Breast epithelium (tissue), 4 donors: ENCODE results near the gene SLC2A13. TPM values are rescaled to one million over a fixed set of nuclear protein-coding genes. Genes with fewer than 3 reads are reported as not detected.

Experiments used
- DNase-seq, 2 donors: peaks; one replicate each; pipeline ENCODE4 v3.0.0-alpha.2; 2019; ENCODE audit warnings: low spot score in 2 of 2
- H3K27ac ChIP-seq, 2 donors: fragments of 200-600 bp; sonication (generic) in 1 of 2; one replicate each; pipeline ENCODE4 v1.5.1; 2016 to 2019; ENCODE audit warnings: mild to moderate bottlenecking in 1 of 2
- H3K27me3 ChIP-seq, 2 donors: fragments of 200-600 bp; sonication (generic) in 1 of 2; one replicate each; pipeline versions ENCODE4 v1.5.1 to v1.6.0; 2017 to 2019; ENCODE audit warnings: control low read depth in 1 of 2, mild to moderate bottlenecking in 1 of 2
- H3K36me3 ChIP-seq: fragments of 200-600 bp; one replicate; pipeline ENCODE4 v1.5.1; 2019
- H3K4me1 ChIP-seq, 2 donors: fragments of 200-600 bp; sonication (generic); one replicate each; pipeline ENCODE4 v1.5.1; 2016 to 2019; ENCODE audit warnings: control low read depth in 1 of 2
- H3K4me3 ChIP-seq, 3 donors: fragments of 200-600 bp; sonication (generic); 1 replicate in 2 of 3; 2 replicates in 1 of 3; pipeline ENCODE4 v1.5.1; 2016 to 2019; ENCODE audit warnings: mild to moderate bottlenecking in 3 of 3, moderate library complexity in 2 of 3
- H3K9me3 ChIP-seq, 2 donors: fragments of 200-600 bp; sonication (generic) in 1 of 2; one replicate each; pipeline ENCODE4 v1.5.1; 2016 to 2019; ENCODE audit warnings: control low read depth in 1 of 2
- POLR2A ChIP-seq: fragments of 450-650 bp; IDR thresholded peaks from one replicate; pipeline ENCODE4 v1.6.1; 2016; ENCODE audit warnings: antibody characterized with exemption, mild to moderate bottlenecking, moderate library complexity
- POLR2AphosphoS5 ChIP-seq, 3 donors: sonication (generic); formaldehyde crosslinking; IDR thresholded peaks; one replicate each; pipeline ENCODE4 v1.6.1; 2017; ENCODE audit warnings: antibody characterized with exemption in 3 of 3
- intact Hi-C: fragments of 100-400 bp; cut with DNase I; formaldehyde crosslinking; loops from one replicate; pipeline ENCODE4 v1.15.1; 2023; ENCODE audit warnings: low total_unique reads
- total RNA-seq, 3 donors: library from RNA; depleted of rRNA; stranded (reverse); fragments of >200 nt; gene quantifications; one replicate each; pipeline ENCODE4 v1.1.0, GENCODE V29; 2016
- TF ChIP-seq, protein P1 (sequence below), 3 donors: fragments of 450-650 bp; IDR thresholded peaks; one replicate each; pipeline ENCODE4 v1.5.1; 2016 to 2017; ENCODE audit warnings: antibody characterized with exemption in 3 of 3, mild to moderate bottlenecking in 3 of 3, moderate library complexity in 3 of 3

Gene SLC2A13
- total RNA-seq, 3 donors from 2014 or later, result 17.1 to 32.2 (median 22.0) TPM

DNA sequence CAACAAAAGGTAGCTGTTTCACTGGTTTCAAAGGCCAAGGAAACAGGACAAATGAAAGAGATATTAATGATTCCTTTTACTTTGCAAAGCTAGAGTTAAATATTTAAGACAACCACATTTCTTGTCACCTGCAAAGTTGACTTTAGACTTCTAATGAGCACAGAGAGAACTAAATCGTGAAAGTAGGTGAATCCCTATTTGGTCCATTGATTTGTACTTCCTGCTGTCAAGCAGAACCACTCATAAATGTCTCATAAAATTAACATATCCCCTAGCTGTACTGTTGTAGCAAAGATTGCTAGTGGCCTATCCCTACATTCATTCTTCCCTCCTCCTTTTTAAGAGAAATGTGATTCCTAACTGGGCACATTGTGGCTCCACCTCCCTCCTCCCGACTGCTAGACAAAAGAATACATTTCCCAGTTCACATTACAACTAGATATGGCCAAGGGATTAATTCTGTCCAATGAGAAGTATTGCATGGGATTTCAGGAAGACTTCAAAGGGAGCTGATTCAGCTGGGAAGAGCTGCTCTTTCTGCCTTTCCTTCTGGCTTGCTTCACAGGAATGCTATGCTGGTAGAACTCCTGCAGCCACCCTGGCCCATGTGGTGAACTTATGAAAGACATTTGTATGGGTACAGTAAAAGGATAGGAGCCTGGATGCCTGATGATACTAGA is 258.8 kb downstream of the SLC2A13 start:
- intact Hi-C loops, result no loop called here
- H3K36me3 ChIP-seq, result no peaks in the 10 kb centered on the region
- TF ChIP-seq, protein P1, sequence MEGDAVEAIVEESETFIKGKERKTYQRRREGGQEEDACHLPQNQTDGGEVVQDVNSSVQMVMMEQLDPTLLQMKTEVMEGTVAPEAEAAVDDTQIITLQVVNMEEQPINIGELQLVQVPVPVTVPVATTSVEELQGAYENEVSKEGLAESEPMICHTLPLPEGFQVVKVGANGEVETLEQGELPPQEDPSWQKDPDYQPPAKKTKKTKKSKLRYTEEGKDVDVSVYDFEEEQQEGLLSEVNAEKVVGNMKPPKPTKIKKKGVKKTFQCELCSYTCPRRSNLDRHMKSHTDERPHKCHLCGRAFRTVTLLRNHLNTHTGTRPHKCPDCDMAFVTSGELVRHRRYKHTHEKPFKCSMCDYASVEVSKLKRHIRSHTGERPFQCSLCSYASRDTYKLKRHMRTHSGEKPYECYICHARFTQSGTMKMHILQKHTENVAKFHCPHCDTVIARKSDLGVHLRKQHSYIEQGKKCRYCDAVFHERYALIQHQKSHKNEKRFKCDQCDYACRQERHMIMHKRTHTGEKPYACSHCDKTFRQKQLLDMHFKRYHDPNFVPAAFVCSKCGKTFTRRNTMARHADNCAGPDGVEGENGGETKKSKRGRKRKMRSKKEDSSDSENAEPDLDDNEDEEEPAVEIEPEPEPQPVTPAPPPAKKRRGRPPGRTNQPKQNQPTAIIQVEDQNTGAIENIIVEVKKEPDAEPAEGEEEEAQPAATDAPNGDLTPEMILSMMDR (IDR thresholded peaks at IDR 0.05), result no peak
- TF ChIP-seq POLR2A (no peak), POLR2AphosphoS5 (IDR thresholded peaks at IDR 0.05) (no peak)
- no peaks in the 10 kb centered on the region for H3K4me1 ChIP-seq
- no peak overlapping the region for H3K4me3 ChIP-seq
- H3K9me3 ChIP-seq, result no peaks in the 10 kb centered on the region
- DNase-seq, result no peak
- H3K27ac ChIP-seq, result no peak overlapping the region
- no peaks in the 10 kb centered on the region for H3K27me3 ChIP-seq

DNA sequence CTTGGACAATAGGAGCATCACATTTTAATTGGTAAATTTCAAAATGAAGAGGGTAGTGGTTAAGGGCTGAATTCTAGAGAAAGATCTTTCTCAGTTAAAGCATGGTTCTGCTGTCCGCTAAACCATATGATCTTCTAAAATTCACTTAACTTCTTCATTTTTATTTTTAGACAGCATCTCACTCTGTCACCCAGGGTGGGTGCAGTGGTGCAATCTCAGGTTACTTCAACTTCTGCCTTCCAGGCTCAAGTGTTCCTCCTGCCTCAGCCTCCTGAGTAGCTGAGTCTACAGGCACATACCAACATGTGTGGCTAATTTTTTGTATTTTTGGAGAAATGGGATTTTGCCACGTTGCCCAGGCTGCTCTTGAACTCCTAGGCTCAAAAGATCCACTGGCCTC is 259.6 kb downstream of the SLC2A13 start:
- Histone ChIP-seq H3K9me3 (no peaks in the 10 kb centered on the region), H3K27me3 (no peaks in the 10 kb centered on the region), H3K27ac (no peak overlapping the region), H3K4me1 (no peaks in the 10 kb centered on the region), H3K36me3 (no peaks in the 10 kb centered on the region), H3K4me3 (no peak overlapping the region)
- DNase-seq, result no peak
- intact Hi-C loops, result no loop called here
- TF ChIP-seq POLR2A (no peak), POLR2AphosphoS5 (IDR thresholded peaks at IDR 0.05) (no peak)
- TF ChIP-seq, protein P1 (IDR thresholded peaks at IDR 0.05), result no peak

DNA sequence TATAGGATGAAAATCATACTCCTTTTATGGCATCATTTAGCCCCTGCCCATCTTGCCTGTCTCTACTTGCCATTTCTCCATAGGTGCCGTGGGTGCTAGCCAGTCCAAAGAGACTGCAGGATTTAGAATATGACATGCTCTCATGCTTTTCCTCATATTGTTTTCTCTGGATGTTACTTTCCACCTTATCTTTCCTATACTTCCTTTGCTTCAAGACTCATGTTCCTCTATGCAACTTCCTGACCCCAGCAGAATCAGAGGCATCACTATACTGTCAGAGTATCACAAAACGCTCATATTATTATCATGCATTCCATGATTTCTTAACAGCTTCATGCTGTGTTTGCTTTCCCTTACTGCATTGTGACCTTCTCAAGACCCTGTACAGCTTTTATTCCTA is 265.5 kb downstream of the SLC2A13 start:
- intact Hi-C loops, result no loop called here
- Histone ChIP-seq H3K4me1 (no peaks in the 10 kb centered on the region), H3K27me3 (no peaks in the 10 kb centered on the region), H3K27ac (no peak overlapping the region), H3K4me3 (no peak overlapping the region), H3K36me3 (no peaks in the 10 kb centered on the region), H3K9me3 (no peaks in the 10 kb centered on the region)
- TF ChIP-seq, protein P1 (IDR thresholded peaks at IDR 0.05), result no peak
- no peak for TF ChIP-seq POLR2A
- TF ChIP-seq POLR2AphosphoS5 (IDR thresholded peaks at IDR 0.05), result no peak
- no peak for DNase-seq

DNA sequence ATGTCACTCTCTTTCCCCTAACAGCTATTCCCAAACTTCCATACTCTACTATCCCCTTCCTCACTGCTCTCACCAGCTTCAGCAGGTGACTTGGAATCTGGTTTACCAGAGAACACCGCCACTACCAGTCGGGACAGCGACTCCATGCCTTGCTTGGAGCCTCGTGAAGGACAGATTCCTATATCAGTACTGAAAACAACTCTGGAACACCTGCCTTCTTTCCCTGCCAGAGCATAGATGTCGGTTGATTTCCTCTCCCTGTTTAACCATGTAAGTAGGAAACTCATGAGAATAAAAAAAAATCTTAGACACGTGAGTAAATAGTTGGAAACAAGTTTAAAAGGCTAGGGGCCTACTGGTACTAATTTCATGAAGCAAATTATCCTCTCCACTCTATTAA is 266.8 kb downstream of the SLC2A13 start:
- H3K4me3 ChIP-seq, result no peak overlapping the region
- intact Hi-C loops, result no loop called here
- TF ChIP-seq, protein P1 (IDR thresholded peaks at IDR 0.05), result no peak
- TF ChIP-seq POLR2A, result no peak
- no peak for TF ChIP-seq POLR2AphosphoS5 (IDR thresholded peaks at IDR 0.05)
- H3K4me1 ChIP-seq, result no peaks in the 10 kb centered on the region
- no peaks in the 10 kb centered on the region for H3K36me3 ChIP-seq
- no peak overlapping the region for H3K27ac ChIP-seq
- H3K27me3 ChIP-seq, result no peaks in the 10 kb centered on the region
- no peak for DNase-seq
- H3K9me3 ChIP-seq, result no peaks in the 10 kb centered on the region

DNA sequence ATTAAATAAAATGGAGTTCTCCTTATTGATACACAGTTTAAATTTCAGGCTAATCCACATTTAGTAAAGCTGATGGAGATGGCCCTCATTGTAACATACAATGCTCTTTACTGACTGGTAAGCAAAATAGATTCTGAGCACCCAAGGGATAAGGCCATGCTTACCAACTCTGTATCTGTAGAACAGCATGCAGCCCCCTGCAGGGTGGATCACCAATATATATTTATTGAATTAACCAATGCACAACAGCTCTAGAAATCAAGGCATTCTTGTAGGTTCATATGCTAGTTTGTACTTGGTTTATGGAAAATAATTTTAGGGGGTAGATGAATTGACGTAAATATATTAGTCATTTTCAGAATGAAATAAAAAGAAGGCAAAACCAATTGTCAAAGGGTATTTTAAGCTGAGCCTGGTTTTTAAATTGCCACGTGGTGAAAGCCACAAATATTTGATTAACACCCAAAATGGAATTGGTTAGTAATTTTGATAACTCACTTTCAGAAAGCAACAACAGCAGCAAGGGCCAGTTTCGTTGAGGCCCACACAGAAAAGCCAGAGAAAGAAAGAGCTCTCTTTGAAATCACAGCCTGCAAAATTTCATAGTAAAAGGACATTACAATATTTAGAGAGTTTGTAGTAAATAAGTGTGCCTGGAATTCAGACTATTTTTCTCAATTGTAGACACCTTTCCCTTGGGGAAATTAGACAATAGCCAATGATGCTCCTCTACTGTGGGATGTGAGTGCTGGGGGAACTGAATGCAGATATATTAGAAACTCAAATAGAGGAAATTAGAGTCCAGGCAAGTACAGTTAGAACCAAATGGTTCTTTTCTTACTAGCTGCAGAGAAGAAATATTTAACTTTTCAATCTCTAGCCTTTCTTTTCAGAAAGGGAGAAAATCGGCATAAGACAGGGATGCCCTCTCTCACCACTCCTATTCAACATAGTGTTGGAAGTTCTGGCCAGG is 270.1 kb downstream of the SLC2A13 start:
- Histone ChIP-seq H3K9me3 (no peaks in the 10 kb centered on the region), H3K27me3 (no peaks in the 10 kb centered on the region), H3K4me3 (no peak overlapping the region), H3K36me3 (no peaks in the 10 kb centered on the region), H3K27ac (no peak overlapping the region), H3K4me1 (no peaks in the 10 kb centered on the region)
- TF ChIP-seq, protein P1 (IDR thresholded peaks at IDR 0.05), result no peak
- TF ChIP-seq POLR2A, result no peak
- TF ChIP-seq POLR2AphosphoS5 (IDR thresholded peaks at IDR 0.05), result no peak
- DNase-seq, result no peak
- intact Hi-C loops, result no loop called here
